ENCODE measurements around the gene LGALS7B. TPM values are rescaled to one million over a fixed set of nuclear protein-coding genes. Genes with fewer than 3 reads are reported as not detected.

The LGALS7B gene
- total RNA-seq, 2 experiments from 2014 or later = not detected

GRCh38 chr19:38773469-38774177, 15.4 kb upstream of the LGALS7B start, which contains the start of gene LGALS7:
LGALS7 (minus strand) TSS chr19:38773517; CDS start chr19:38773492, 25 bp downstream.
- DNase-seq (ENCODE audit: low spot score) = no peak
- Histone ChIP-seq H3K9me3 (ENCODE audit: low read length) (no peaks in the 10 kb centered on the region), H3K79me2 (ENCODE audit: insufficient read depth, low read depth, low read length) (no peaks in the 10 kb centered on the region), H3K27ac (ENCODE audit: low read depth, low read length, poor library complexity, severe bottlenecking) (no peak within 1 kb of the TSS), H2AFZ (ENCODE audit: low read length) (no peak within 1 kb of the TSS), H3K9me2 (ENCODE audit: insufficient read depth, low read length) (no peaks in the 10 kb centered on the region), H3K36me3 (ENCODE audit: insufficient read depth, low read length) (no peaks in the 10 kb centered on the region), H3K4me2 (ENCODE audit: low read length) (no peak within 1 kb of the TSS), H3K4me1 (ENCODE audit: insufficient read depth, low read length, poor library complexity, severe bottlenecking) (no peaks in the 10 kb centered on the region), H3K4me3 (ENCODE audit: low read depth, low read length, poor library complexity, severe bottlenecking) (no peak within 1 kb of the TSS), H4K20me1 (ENCODE audit: insufficient read depth, low read length) (no peaks in the 10 kb centered on the region)
- POLR2A ChIA-PET = no interaction called here
- intact Hi-C loops (cut with micrococcal nuclease; ENCODE audit: unreplicated experiment) = no loop called here
- CTCF ChIA-PET (ENCODE audit: unreplicated experiment) = no interaction called here
- BruUV-seq (replicated peaks) = no TSS peak
- TF ChIP-seq CTCF (conservative IDR thresholded peaks at IDR 0.05; ENCODE audit: low read length) (no peak), EZH2phosphoT487 (IDR thresholded peaks at IDR 0.05; ENCODE audit: borderline replicate concordance, low read depth, low read length) (no peak)

- Histone ChIP-seq H2AFZ (ENCODE audit: low read length) (no peak overlapping the region), H3K4me3 (ENCODE audit: low read depth, low read length, poor library complexity, severe bottlenecking) (no peak overlapping the region), H3K4me1 (ENCODE audit: insufficient read depth, low read length, poor library complexity, severe bottlenecking) (no peaks in the 10 kb centered on the region), H3K79me2 (ENCODE audit: insufficient read depth, low read depth, low read length) (no peaks in the 10 kb centered on the region), H3K36me3 (ENCODE audit: insufficient read depth, low read length) (no peaks in the 10 kb centered on the region), H3K4me2 (ENCODE audit: low read length) (no peak overlapping the region), H3K9me2 (ENCODE audit: insufficient read depth, low read length) (no peaks in the 10 kb centered on the region), H3K9me3 (ENCODE audit: low read length) (no peaks in the 10 kb centered on the region), H3K27ac (ENCODE audit: low read depth, low read length, poor library complexity, severe bottlenecking) (no peak overlapping the region), H4K20me1 (ENCODE audit: insufficient read depth, low read length) (no peaks in the 10 kb centered on the region)
- ChIA-PET CTCF (ENCODE audit: unreplicated experiment) (no interaction called here), POLR2A (interaction anchor here (0.6 kb wide), 1 partner anchor 12 kb away, joined by 3 read pairs; no protein-coding TSS in a partner anchor)
- DNase-seq (ENCODE audit: low spot score) = no peak
- TF ChIP-seq EZH2phosphoT487 (IDR thresholded peaks at IDR 0.05; ENCODE audit: borderline replicate concordance, low read depth, low read length) (no peak), CTCF (conservative IDR thresholded peaks at IDR 0.05; ENCODE audit: low read length) (no peak)
- intact Hi-C loops (cut with micrococcal nuclease; ENCODE audit: unreplicated experiment) = no loop called here
- no TSS peak for BruUV-seq (replicated peaks)
Measured at GRCh38 chr19:38774181-38774950, 14.6 kb upstream of the LGALS7B start.

GRCh38 chr19:38778733-38779132, 10.3 kb upstream of the LGALS7B start:
- POLR2A ChIA-PET = no interaction called here
- no peak overlapping the region for H3K27ac ChIP-seq (ENCODE audit: low read depth, low read length, poor library complexity, severe bottlenecking)
- H3K4me3 ChIP-seq (ENCODE audit: low read depth, low read length, poor library complexity, severe bottlenecking) = no peak overlapping the region
- no peak for DNase-seq (ENCODE audit: low spot score)
- intact Hi-C loops (cut with micrococcal nuclease; ENCODE audit: unreplicated experiment) = no loop called here
- no peaks in the 10 kb centered on the region for H4K20me1 ChIP-seq (ENCODE audit: insufficient read depth, low read length)
- H3K9me2 ChIP-seq (ENCODE audit: insufficient read depth, low read length) = no peaks in the 10 kb centered on the region
- CTCF ChIA-PET (ENCODE audit: unreplicated experiment) = interaction anchor here (0.6 kb wide), 1 partner anchor 501 kb away, joined by 3 read pairs; no protein-coding TSS in a partner anchor
- H3K36me3 ChIP-seq (ENCODE audit: insufficient read depth, low read length) = no peaks in the 10 kb centered on the region
- H3K79me2 ChIP-seq (ENCODE audit: insufficient read depth, low read depth, low read length) = no peaks in the 10 kb centered on the region
- no peaks in the 10 kb centered on the region for H3K9me3 ChIP-seq (ENCODE audit: low read length)
- no peaks in the 10 kb centered on the region for H3K4me1 ChIP-seq (ENCODE audit: insufficient read depth, low read length, poor library complexity, severe bottlenecking)
- TF ChIP-seq CTCF (conservative IDR thresholded peaks at IDR 0.05; ENCODE audit: low read length) = no peak
- TF ChIP-seq EZH2phosphoT487 (IDR thresholded peaks at IDR 0.05; ENCODE audit: borderline replicate concordance, low read depth, low read length) = no peak
- no peak overlapping the region for H2AFZ ChIP-seq (ENCODE audit: low read length)
- H3K4me2 ChIP-seq (ENCODE audit: low read length) = no peak overlapping the region
- no TSS peak for BruUV-seq (replicated peaks)

All from OCI-LY7 (cell line).